ENCODE results near the gene KPRP. TPM values are rescaled to one million over a fixed set of nuclear protein-coding genes. Genes with fewer than 3 reads are reported as not detected.

Gene KPRP
- total RNA-seq, 4 donors from 2014 or later, result 219 to 353 (median 231) TPM

GRCh38 chr1:152747831-152748230, 10.0 kb upstream of the KPRP start:
- no peak for TF ChIP-seq CTCF (IDR thresholded peaks at IDR 0.05)
- no peak for TF ChIP-seq POLR2A (IDR thresholded peaks at IDR 0.05)
- H3K4me3 ChIP-seq (ENCODE audit: low read depth, poor library complexity, severe bottlenecking), result no peak overlapping the region
- 18 to 42% methylated on average over 1 of the region's 1 CpG for WGBS, 2 donors
- intact Hi-C loops (cut with DNase I; ENCODE audit: low total_unique reads), result no loop called here
- DNase-seq (ENCODE audit: low spot score in 2 of 2), result no peak

- no peak for TF ChIP-seq POLR2A (IDR thresholded peaks at IDR 0.05)
- TF ChIP-seq CTCF (IDR thresholded peaks at IDR 0.05), result no peak
- intact Hi-C loops (cut with DNase I; ENCODE audit: low total_unique reads), result no loop called here
- H3K4me3 ChIP-seq (ENCODE audit: low read depth, poor library complexity, severe bottlenecking), result no peak overlapping the region
- no peak for DNase-seq (ENCODE audit: low spot score in 2 of 2)
- 33 to 50% methylated on average over 1 of the region's 1 CpG for WGBS, 2 donors
These were observed 5.6 kb upstream of the KPRP start for GRCh38 chr1:152752225-152752624.

GRCh38 chr1:152753586-152753985, 4.2 kb upstream of the KPRP start:
- no peak for DNase-seq (ENCODE audit: low spot score in 2 of 2)
- 32 to 56% methylated on average over 1 of the region's 1 CpG for WGBS, 2 donors
- no peak overlapping the region for H3K4me3 ChIP-seq (ENCODE audit: low read depth, poor library complexity, severe bottlenecking)
- intact Hi-C loops (cut with DNase I; ENCODE audit: low total_unique reads), result no loop called here
- TF ChIP-seq POLR2A (IDR thresholded peaks at IDR 0.05), result no peak

GRCh38 chr1:152756872-152757271, 953 bp upstream of the KPRP start:
- 67 to 80% methylated on average over 2 of the region's 2 CpGs for WGBS, 2 donors
- DNase-seq (ENCODE audit: low spot score in 2 of 2), result no peak

GRCh38 chr1:152758636-152759035, 811 bp downstream of the KPRP start:
- TF ChIP-seq CTCF (IDR thresholded peaks at IDR 0.05) (no peak), POLR2A (IDR thresholded peaks at IDR 0.05) (no peak)
- intact Hi-C loops (cut with DNase I; ENCODE audit: low total_unique reads), result no loop called here
- 73 to 85% methylated on average over 4 of the region's 4 CpGs for WGBS, 2 donors
- no peak for DNase-seq (ENCODE audit: low spot score in 2 of 2)
- H3K4me3 ChIP-seq (ENCODE audit: low read depth, poor library complexity, severe bottlenecking), result no peak overlapping the region

More at GRCh38 chr1:152756872-152757271, 953 bp upstream of the KPRP start:
- H3K4me3 ChIP-seq (ENCODE audit: low read depth, poor library complexity, severe bottlenecking), result no peak overlapping the region
- TF ChIP-seq CTCF (IDR thresholded peaks at IDR 0.05) (no peak), POLR2A (IDR thresholded peaks at IDR 0.05) (no peak)
- intact Hi-C loops (cut with DNase I; ENCODE audit: low total_unique reads), result no loop called here

- intact Hi-C loops (cut with DNase I; ENCODE audit: low total_unique reads), result no loop called here
- peak in 1 of 2 donors; percentile 43 for DNase-seq (ENCODE audit: low spot score in 2 of 2)
- TF ChIP-seq POLR2A (IDR thresholded peaks at IDR 0.05), result no peak
- 62 to 72% methylated on average over 7 to 8 of the region's 8 CpGs for WGBS, 2 donors
- H3K4me3 ChIP-seq (ENCODE audit: low read depth, poor library complexity, severe bottlenecking), result no peak overlapping the region
These were observed 1.8 kb downstream of the KPRP start for GRCh38 chr1:152759453-152760173.

Data from lower leg skin (tissue), 4 donors.